SK-N-MC (cell line): ENCODE data around the gene ZNF462.

Experiments used
- EZH2 ChIP-seq: fragments of 200-600 bp; sonication (generic); IDR thresholded peaks from one replicate; pipeline ENCODE4 v1.6.1; 2017; ENCODE audit warnings: antibody characterized with exemption
- POLR2AphosphoS5 ChIP-seq: IDR thresholded peaks from 2 replicates; pipeline ENCODE4 v1.6.1; 2012; ENCODE audit warnings: mild to moderate bottlenecking, low read depth, low read length, borderline replicate concordance

- TF ChIP-seq POLR2AphosphoS5, result no peak
- TF ChIP-seq EZH2, result no peak
Observed at GRCh38 chr9:107025260-107026035, 162.5 kb downstream of the ZNF462 start.
